ENCODE measurements around the gene MTHFS. TPM values are rescaled to one million over a fixed set of nuclear protein-coding genes. Genes with fewer than 3 reads are reported as not detected.
"Not testable (repeated sequence)": the region's sequence is repeated elsewhere in the genome, so short reads cannot be mapped to it uniquely, and the experiment has no call there.

Gene MTHFS
- total RNA-seq, 2 experiments from 2014 or later: 37.0 to 41.3 TPM

- not testable (repeated sequence) for ATAC-seq
Observed at GRCh38 chr15:79926116-79926515, 29.3 kb upstream of the MTHFS start.

GRCh38 chr15:79924379-79924778 is 27.6 kb upstream of the MTHFS start:
- H3K9me3 Mint-ChIP-seq (ENCODE audit: insufficient read depth): peaks cover 20% of the 10 kb centered on the region
- DNase-seq (no peak), ATAC-seq (no peak)
- peaks cover 51% of the 10 kb centered on the region for H3K36me3 Mint-ChIP-seq (ENCODE audit: low read depth)
- ChIA-PET POLR2A (no interaction called here), CTCF (no interaction called here)
- H3K27me3 Mint-ChIP-seq (ENCODE audit: low read depth): peaks cover 3% of the 10 kb centered on the region
- H3K27ac Mint-ChIP-seq: peak overlapping the region; percentile 60
- H3K4me3 Mint-ChIP-seq: peak overlapping the region; percentile 92
- H3K4me1 Mint-ChIP-seq (ENCODE audit: low read depth): peaks cover 27% of the 10 kb centered on the region

More at GRCh38 chr15:79926116-79926515, 29.3 kb upstream of the MTHFS start:
- CTCF ChIA-PET; H3K4me3 Mint-ChIP-seq; DNase-seq; H3K27ac Mint-ChIP-seq; H3K27me3 Mint-ChIP-seq (ENCODE audit: low read depth); POLR2A ChIA-PET: not testable (repeated sequence)
- peaks cover 35% of the 10 kb centered on the region for H3K36me3 Mint-ChIP-seq (ENCODE audit: low read depth)
- H3K4me1 Mint-ChIP-seq (ENCODE audit: low read depth): peaks cover 25% of the 10 kb centered on the region
- peaks cover 13% of the 10 kb centered on the region for H3K9me3 Mint-ChIP-seq (ENCODE audit: insufficient read depth)

- POLR2A ChIA-PET: interaction anchor here (0.6 to 3.9 kb wide), 24 partner anchors 8 to 611 kb away, joined by 3 to 114 read pairs (median 6); partner anchors contain the start of genes BCL2A1, MTHFS and ZFAND6
- H3K27ac Mint-ChIP-seq: peak overlapping the region; percentile 97
- ATAC-seq (peak; percentile 95), DNase-seq (peak; percentile 98)
- H3K4me3 Mint-ChIP-seq: peak overlapping the region; percentile 92
- CTCF ChIA-PET: interaction anchor here (0.6 to 3.1 kb wide), 9 partner anchors 26 to 328 kb away, joined by 3 to 25 read pairs (median 7); partner anchors contain the start of genes BCL2A1 and MTHFS
- H3K36me3 Mint-ChIP-seq (ENCODE audit: low read depth): peaks cover 57% of the 10 kb centered on the region
- peaks cover 26% of the 10 kb centered on the region for H3K9me3 Mint-ChIP-seq (ENCODE audit: insufficient read depth)
- peaks cover 29% of the 10 kb centered on the region for H3K4me1 Mint-ChIP-seq (ENCODE audit: low read depth)
- no peaks in the 10 kb centered on the region for H3K27me3 Mint-ChIP-seq (ENCODE audit: low read depth)
Observed at GRCh38 chr15:79923515-79924169, 26.8 kb upstream of the MTHFS start.

- ChIA-PET POLR2A (interaction anchor here (0.6 to 3.9 kb wide), 30 partner anchors 9 to 610 kb away, joined by 3 to 114 read pairs (median 6); partner anchors contain the start of genes BCL2A1, MTHFS and ZFAND6), CTCF (interaction anchor here (0.7 to 3.1 kb wide), 11 partner anchors 8 to 327 kb away, joined by 3 to 25 read pairs (median 6); partner anchors contain the start of genes BCL2A1 and MTHFS)
- peak; percentile 54 for ATAC-seq
- peak; percentile 78 for DNase-seq
- Mint-ChIP-seq H3K27me3 (ENCODE audit: low read depth) (no peaks in the 10 kb centered on the region), H3K4me3 (peak overlapping the region; percentile 92), H3K4me1 (ENCODE audit: low read depth) (peaks cover 29% of the 10 kb centered on the region), H3K27ac (peak overlapping the region; percentile 97), H3K36me3 (ENCODE audit: low read depth) (peaks cover 61% of the 10 kb centered on the region), H3K9me3 (ENCODE audit: insufficient read depth) (peaks cover 26% of the 10 kb centered on the region)
Observed at GRCh38 chr15:79923079-79923514, 26.3 kb upstream of the MTHFS start.

GRCh38 chr15:79922512-79923078 is 25.8 kb upstream of the MTHFS start:
- peaks cover 29% of the 10 kb centered on the region for H3K9me3 Mint-ChIP-seq (ENCODE audit: insufficient read depth)
- H3K4me3 Mint-ChIP-seq: peak overlapping the region; percentile 92
- POLR2A ChIA-PET: interaction anchor here (0.6 to 3.9 kb wide), 26 partner anchors 8 to 231 kb away, joined by 3 to 114 read pairs (median 6); partner anchors contain the start of genes BCL2A1, MTHFS and ZFAND6
- H3K4me1 Mint-ChIP-seq (ENCODE audit: low read depth): peaks cover 29% of the 10 kb centered on the region
- CTCF ChIA-PET: interaction anchor here (0.7 to 3.1 kb wide), 11 partner anchors 8 to 70 kb away, joined by 3 to 25 read pairs (median 6); partner anchors contain the start of genes BCL2A1 and MTHFS
- peaks cover 66% of the 10 kb centered on the region for H3K36me3 Mint-ChIP-seq (ENCODE audit: low read depth)
- peak overlapping the region; percentile 97 for H3K27ac Mint-ChIP-seq
- H3K27me3 Mint-ChIP-seq (ENCODE audit: low read depth): no peaks in the 10 kb centered on the region
- no peak for DNase-seq
- ATAC-seq: no peak

- ATAC-seq (no peak), DNase-seq (no peak)
- Mint-ChIP-seq H3K27ac (no peak overlapping the region), H3K36me3 (ENCODE audit: low read depth) (peaks cover 83% of the 10 kb centered on the region), H3K4me1 (ENCODE audit: low read depth) (peaks cover 29% of the 10 kb centered on the region), H3K9me3 (ENCODE audit: insufficient read depth) (peaks cover 50% of the 10 kb centered on the region), H3K27me3 (ENCODE audit: low read depth) (no peaks in the 10 kb centered on the region), H3K4me3 (no peak overlapping the region)
- ChIA-PET CTCF (interaction anchor here (1.5 kb wide), 1 partner anchor 25 kb away, joined by 4 read pairs; no protein-coding TSS in a partner anchor), POLR2A (interaction anchor here (3.9 kb wide), 2 partner anchors 23 to 48 kb away, joined by 77 to 114 read pairs; partner anchors contain the start of gene MTHFS)
Observed at GRCh38 chr15:79919749-79920511, 23.1 kb upstream of the MTHFS start.

GRCh38 chr15:79919090-79919748 is 22.4 kb upstream of the MTHFS start:
- Mint-ChIP-seq H3K36me3 (ENCODE audit: low read depth) (peaks cover 89% of the 10 kb centered on the region), H3K4me1 (ENCODE audit: low read depth) (peaks cover 26% of the 10 kb centered on the region), H3K9me3 (ENCODE audit: insufficient read depth) (peaks cover 56% of the 10 kb centered on the region), H3K4me3 (no peak overlapping the region), H3K27me3 (ENCODE audit: low read depth) (no peaks in the 10 kb centered on the region), H3K27ac (peak overlapping the region; percentile 39)
- no peak for ATAC-seq
- no peak for DNase-seq
- ChIA-PET POLR2A (no interaction called here), CTCF (no interaction called here)

- Mint-ChIP-seq H3K27me3 (ENCODE audit: low read depth) (no peaks in the 10 kb centered on the region), H3K4me1 (ENCODE audit: low read depth) (peaks cover 21% of the 10 kb centered on the region), H3K9me3 (ENCODE audit: insufficient read depth) (peaks cover 63% of the 10 kb centered on the region), H3K36me3 (ENCODE audit: low read depth) (peaks cover 89% of the 10 kb centered on the region), H3K4me3 (no peak overlapping the region), H3K27ac (no peak overlapping the region)
- DNase-seq (no peak), ATAC-seq (no peak)
- CTCF ChIA-PET: no interaction called here
- POLR2A ChIA-PET: no interaction called here
Observed at GRCh38 chr15:79918278-79918677, 21.5 kb upstream of the MTHFS start.

GRCh38 chr15:79916502-79917132 is 19.8 kb upstream of the MTHFS start:
- POLR2A ChIA-PET: interaction anchor here (1.0 kb wide), 1 partner anchor 21 kb away, joined by 4 read pairs; the partner anchor contains the start of gene MTHFS
- Mint-ChIP-seq H3K9me3 (ENCODE audit: insufficient read depth) (peaks cover 65% of the 10 kb centered on the region), H3K27me3 (ENCODE audit: low read depth) (no peaks in the 10 kb centered on the region), H3K4me1 (ENCODE audit: low read depth) (peaks cover 9% of the 10 kb centered on the region), H3K36me3 (ENCODE audit: low read depth) (peaks cover 92% of the 10 kb centered on the region), H3K4me3 (no peak overlapping the region), H3K27ac (no peak overlapping the region)
- CTCF ChIA-PET: interaction anchor here (1.3 to 1.7 kb wide), 3 partner anchors 18 to 77 kb away, joined by 3 to 5 read pairs (median 4); no protein-coding TSS in a partner anchor
- DNase-seq: no peak
- no peak for ATAC-seq

GRCh38 chr15:79915776-79916501 is 19.1 kb upstream of the MTHFS start:
- ChIA-PET POLR2A (interaction anchor here (1.2 to 2.8 kb wide), 2 partner anchors 7 to 18 kb away, joined by 6 to 16 read pairs; no protein-coding TSS in a partner anchor), CTCF (interaction anchor here (1.4 to 1.7 kb wide), 2 partner anchors 18 to 78 kb away, joined by 4 to 5 read pairs; no protein-coding TSS in a partner anchor)
- H3K4me3 Mint-ChIP-seq; ATAC-seq; H3K4me1 Mint-ChIP-seq (ENCODE audit: low read depth); H3K27me3 Mint-ChIP-seq (ENCODE audit: low read depth); DNase-seq; H3K27ac Mint-ChIP-seq: not testable (repeated sequence)
- H3K36me3 Mint-ChIP-seq (ENCODE audit: low read depth): peaks cover 92% of the 10 kb centered on the region
- peaks cover 62% of the 10 kb centered on the region for H3K9me3 Mint-ChIP-seq (ENCODE audit: insufficient read depth)
